GM10266 (cell line): ENCODE results near the gene EMC10.

Source experiments
- DNase-seq: peaks from one replicate; pipeline ENCODE4 v3.0.0; 2012; ENCODE audit errors: extremely low spot score
- TF ChIP-seq, protein P1 (sequence below): IDR thresholded peaks from 2 replicates; pipeline ENCODE4 v1.5.1; 2012; ENCODE audit warnings: mild to moderate bottlenecking, low read depth; ENCODE audit not compliant: control insufficient read depth, insufficient read depth; ENCODE audit errors: missing control alignments

The EMC10 gene

DNA sequence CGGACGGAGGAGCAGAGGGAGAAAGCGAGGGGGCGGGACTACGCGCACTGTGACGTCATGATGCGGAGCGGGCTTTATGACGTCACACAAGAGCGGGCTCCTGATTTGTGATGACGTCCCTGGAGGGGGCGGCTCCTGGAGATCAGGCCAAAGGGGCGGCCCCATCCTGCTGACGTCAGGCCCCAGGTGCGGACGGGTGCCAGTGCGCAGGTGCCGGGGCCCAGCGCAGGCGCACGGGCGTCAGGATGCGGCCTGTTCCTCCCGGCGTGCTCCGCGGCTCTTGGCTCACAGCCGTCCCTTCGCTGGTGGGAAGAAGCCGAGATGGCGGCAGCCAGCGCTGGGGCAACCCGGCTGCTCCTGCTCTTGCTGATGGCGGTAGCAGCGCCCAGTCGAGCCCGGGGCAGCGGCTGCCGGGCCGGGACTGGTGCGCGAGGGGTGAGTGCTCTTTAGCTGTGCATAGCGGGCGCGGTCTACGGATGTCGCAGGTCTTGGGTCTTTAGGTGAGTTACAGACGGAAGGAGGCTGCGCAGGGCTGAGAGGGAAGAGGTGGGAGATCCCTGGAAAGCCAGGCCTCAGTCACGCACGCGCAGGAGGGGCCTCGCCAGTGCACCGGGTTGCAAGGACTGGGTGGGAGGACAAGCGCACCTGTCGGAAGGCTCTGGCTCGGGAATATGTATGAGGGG lies at the start of gene EMC10, which contains the start of gene GARIN5A:
Gene EMC10 (plus strand): TSS at position 284 of the 683 bp plus-strand sequence. CDS start 38 bp downstream, at position 322.
Gene GARIN5A (minus strand): TSS at position 625 of the 683 bp plus-strand sequence. CDS start 460 bp downstream, at position 165.
- peak; percentile 100 for DNase-seq
- TF ChIP-seq, protein P1, sequence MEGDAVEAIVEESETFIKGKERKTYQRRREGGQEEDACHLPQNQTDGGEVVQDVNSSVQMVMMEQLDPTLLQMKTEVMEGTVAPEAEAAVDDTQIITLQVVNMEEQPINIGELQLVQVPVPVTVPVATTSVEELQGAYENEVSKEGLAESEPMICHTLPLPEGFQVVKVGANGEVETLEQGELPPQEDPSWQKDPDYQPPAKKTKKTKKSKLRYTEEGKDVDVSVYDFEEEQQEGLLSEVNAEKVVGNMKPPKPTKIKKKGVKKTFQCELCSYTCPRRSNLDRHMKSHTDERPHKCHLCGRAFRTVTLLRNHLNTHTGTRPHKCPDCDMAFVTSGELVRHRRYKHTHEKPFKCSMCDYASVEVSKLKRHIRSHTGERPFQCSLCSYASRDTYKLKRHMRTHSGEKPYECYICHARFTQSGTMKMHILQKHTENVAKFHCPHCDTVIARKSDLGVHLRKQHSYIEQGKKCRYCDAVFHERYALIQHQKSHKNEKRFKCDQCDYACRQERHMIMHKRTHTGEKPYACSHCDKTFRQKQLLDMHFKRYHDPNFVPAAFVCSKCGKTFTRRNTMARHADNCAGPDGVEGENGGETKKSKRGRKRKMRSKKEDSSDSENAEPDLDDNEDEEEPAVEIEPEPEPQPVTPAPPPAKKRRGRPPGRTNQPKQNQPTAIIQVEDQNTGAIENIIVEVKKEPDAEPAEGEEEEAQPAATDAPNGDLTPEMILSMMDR: no peak

DNA sequence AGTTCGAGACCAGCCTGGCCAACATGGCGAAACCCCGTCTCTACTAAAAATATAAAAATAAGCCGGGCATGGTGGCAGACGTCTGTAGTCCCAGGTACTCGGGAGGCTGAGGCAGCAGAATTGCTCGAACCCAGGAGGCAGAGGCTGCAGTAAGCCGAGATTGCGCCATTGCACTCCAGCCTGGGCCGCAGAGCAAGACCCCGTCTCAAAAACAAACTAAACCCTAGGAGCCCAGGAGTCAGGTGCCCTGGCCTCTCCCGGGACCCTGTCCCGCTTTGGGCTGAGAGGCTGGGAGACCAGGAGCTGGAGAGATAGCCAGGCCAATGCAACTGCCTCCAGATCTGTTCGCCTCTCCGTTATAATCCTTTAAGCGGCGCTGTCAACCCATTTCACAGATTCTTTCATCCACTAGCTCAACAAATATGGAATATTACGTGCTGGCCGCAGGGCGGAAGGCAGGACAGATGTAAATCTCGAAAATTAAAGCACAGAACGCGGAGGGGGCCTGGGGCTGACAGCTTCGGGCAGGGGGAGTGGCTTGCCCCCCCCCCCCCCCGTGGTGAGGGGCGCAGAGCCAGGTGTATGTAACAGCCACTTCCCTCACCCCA lies 48.9 kb upstream of the EMC10 start:
- TF ChIP-seq, protein P1: no peak
- DNase-seq: no peak

DNA sequence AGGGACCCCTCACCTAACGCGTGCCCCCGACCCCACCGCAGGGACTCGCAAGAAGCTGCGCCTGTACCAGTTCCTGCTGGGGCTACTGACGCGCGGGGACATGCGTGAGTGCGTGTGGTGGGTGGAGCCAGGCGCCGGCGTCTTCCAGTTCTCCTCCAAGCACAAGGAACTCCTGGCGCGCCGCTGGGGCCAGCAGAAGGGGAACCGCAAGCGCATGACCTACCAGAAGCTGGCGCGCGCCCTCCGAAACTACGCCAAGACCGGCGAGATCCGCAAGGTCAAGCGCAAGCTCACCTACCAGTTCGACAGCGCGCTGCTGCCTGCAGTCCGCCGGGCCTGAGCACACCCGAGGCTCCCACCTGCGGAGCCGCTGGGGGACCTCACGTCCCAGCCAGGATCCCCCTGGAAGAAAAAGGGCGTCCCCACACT lies 48.3 kb upstream of the EMC10 start:
- TF ChIP-seq, protein P1: no peak
- no peak for DNase-seq

DNA sequence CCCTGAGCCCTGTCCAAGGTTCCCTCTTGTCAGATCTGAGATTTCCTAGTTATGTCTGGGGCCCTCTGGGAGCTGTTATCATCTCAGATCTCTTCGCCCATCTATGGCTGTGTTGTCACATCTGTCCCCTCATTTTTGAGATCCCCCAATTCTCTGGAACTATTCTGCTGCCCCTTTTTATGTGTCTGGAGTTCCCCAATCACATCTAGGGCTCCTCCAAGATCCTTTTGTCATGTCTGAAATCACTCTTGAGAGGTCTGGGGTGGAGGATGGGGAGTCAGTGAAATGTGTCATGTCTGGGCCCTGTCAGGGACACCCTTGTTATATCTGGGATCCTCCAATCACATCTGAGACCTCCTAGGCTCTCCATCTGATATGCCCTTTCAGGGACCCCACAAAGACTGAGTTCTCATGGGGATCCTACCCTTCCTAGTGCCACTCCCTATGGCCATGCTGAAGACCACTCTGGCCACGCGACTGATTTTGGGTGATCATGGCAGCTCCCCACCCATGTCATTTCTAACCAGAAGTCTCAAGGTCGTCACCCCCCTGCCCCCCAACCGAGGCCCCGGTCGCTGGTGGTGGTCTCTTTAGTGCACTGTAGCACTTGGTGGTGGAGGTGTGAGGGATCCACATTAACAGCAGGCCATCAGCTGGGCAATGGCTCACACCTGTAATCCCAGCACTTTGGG lies 47.4 kb upstream of the EMC10 start:
- DNase-seq: no peak

DNA sequence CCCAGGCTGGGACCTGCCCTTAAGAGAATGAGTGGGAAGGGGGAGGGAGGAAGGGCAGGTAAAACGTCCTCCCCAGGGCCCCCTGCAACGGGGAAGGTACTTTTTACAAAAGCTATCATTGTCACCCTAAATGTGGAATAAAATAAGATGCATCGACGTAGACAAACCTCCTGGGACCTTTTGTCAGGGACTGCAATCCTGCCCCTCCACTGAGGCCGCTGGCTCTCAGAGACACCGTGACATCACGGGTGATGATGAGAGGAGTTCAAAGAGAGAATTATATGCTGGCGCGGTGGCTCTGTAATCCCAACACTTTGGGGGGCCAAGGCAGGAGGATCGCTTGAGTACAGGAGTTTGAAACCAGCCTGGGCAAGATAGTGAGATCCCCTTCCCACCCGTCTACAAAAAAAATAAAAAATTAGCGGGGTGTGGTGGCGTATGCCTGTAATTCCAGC lies 45.4 kb upstream of the EMC10 start:
- DNase-seq: no peak
- TF ChIP-seq, protein P1: no peak

More for the DNA sequence above, 47.4 kb upstream of the EMC10 start:
- TF ChIP-seq, protein P1: no peak

DNA sequence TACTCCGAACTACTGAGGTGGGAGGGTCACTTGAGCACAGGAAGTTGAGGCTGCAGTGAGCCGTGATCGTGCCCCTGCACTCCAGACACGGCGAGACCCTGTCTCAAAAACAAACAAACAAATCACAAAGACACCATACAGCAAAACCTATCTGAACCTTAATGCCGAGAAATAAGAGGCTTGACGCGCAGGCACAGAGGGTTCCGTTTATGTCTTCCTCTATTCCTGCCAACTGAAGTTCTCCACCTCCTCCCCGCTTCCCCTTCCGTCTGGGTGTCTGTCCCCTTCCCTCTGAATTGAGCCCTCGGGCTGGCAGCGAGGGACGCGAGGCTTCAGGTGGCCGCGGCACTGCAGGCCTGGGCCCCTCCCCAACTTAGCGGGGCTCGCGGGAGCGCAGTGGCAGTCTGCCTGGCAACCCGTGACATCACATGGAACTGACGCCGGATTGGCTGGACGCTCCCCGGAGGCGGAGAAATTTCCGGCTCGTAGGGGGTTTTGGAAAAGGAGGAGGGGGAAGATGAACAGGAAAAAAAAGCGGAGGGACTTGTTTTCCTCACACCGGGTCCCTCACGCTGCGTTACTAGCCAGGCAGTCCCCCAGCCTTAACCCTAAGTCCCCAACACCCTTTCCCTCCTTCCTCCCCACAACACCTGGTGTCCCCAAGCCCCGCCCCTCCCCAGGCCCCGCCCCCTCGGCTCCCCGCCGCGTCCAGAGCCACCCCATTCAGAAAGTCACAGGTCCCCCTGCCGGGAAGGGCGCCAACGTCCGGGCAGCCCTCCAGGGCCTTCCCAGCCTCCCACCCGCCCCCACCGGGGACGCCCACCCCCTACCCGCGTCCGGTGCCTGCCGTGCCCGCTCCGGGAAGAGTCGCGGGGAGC lies 44.7 kb upstream of the EMC10 start:
- DNase-seq: peak; percentile 92
- TF ChIP-seq, protein P1: no peak
